GM18873 (cell line): ENCODE measurements around the gene ITPRIP.

Experiments
- ATAC-seq: cut with Tn5 transposase; IDR thresholded peaks from one replicate; pipeline ENCODE4 v1.9.1; 2021; ENCODE audit warnings: mild to moderate bottlenecking, moderate library complexity, moderate number of reproducible peaks; ENCODE audit not compliant: unreplicated experiment, low FRiP score

Gene ITPRIP

GRCh38 chr10:104259999-104260774, 78.1 kb downstream of the ITPRIP start:
- ATAC-seq: no peak
